Left cardiac atrium (tissue), 4 donors: Measurements from ENCODE around the gene CYBRD1. TPM values are rescaled to one million over a fixed set of nuclear protein-coding genes. Genes with fewer than 3 reads are reported as not detected.

Experiments used
- ATAC-seq, 2 donors: fragments of 200-7000 bp; cut with Tn5 transposase; one replicate each; pipeline ENCODE4 v1.9.1; 2020; ENCODE audit warnings: mild to moderate bottlenecking in 2 of 2, moderate library complexity in 2 of 2
- DNase-seq: peaks from one replicate; pipeline ENCODE4 v3.0.0-alpha.2; 2020
- intact Hi-C, 2 donors: fragments of 100-400 bp; cut with DNase I; formaldehyde crosslinking; loops; one replicate each; pipeline versions ENCODE4 v1.14.1 to v1.15.1; 2022 to 2023
- total RNA-seq, 2 donors: library from RNA; stranded (reverse); fragmentation: NEBNext Ultra II Directional; extraction: Animal tissue kit (Norgen Biotek cat#: 25700); gene quantifications; one replicate each; pipeline ENCODE4 v1.2.1, GENCODE V29; 2021
- donor health status: DM: no; HTN: yes; CAD: no.
- donor health status: DM: no; HTN: yes; CAD: no; lungs with severe emphysema.
- donor health status: DM: yes; HTN: yes; CAD: no.
- donor health status: Dilated cardiomyopathy.

Gene CYBRD1
- total RNA-seq, 2 donors from 2014 or later, result 85.9 to 110 TPM

DNA sequence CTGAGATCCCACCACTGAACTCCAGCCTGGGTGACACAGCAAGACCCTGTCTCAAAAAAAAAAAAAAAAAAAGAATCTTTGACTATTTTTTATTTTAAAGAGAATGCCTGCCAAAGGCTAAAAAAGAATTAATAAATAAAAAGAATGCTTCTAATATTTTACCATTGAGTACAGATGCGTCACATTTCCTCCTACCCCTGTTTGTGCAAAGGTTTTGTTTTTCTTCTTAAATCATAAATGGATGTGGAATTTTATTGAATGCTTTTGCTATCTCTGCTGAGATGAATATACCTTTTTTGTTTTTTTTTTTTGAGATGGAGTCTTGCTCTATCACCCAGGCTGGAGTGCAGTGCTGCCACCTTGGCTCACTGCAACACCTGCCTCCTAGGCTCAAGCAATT is 22.8 kb downstream of the CYBRD1 start:
- ATAC-seq (no peak), DNase-seq (no peak)
- intact Hi-C loops, result no loop called here

- ATAC-seq, result no peak
- intact Hi-C loops, result no loop called here
- DNase-seq, result no peak
Measured at GRCh38 chr2:171547256-171547655, 25.0 kb downstream of the CYBRD1 start.

DNA sequence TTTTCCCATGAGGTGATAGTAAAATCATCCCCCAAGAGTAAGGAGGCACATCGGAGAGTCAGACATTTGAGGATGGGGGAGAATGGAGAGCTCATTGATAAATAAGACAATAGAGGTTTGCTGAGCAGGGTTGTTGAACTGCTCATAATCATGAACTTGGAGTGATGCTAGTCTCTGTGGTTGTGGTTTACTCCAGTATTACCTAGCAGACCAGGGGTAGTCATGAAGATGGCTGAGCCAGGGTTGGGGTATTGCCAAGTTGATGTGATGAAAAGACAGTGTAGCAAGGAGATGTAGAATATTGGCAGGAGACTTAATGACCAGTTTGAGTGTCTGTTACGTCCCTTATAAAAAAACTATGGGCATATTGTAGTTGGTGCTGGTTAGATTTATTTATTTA is 25.4 kb downstream of the CYBRD1 start:
- no peak for ATAC-seq
- intact Hi-C loops, result no loop called here
- DNase-seq, result no peak

DNA sequence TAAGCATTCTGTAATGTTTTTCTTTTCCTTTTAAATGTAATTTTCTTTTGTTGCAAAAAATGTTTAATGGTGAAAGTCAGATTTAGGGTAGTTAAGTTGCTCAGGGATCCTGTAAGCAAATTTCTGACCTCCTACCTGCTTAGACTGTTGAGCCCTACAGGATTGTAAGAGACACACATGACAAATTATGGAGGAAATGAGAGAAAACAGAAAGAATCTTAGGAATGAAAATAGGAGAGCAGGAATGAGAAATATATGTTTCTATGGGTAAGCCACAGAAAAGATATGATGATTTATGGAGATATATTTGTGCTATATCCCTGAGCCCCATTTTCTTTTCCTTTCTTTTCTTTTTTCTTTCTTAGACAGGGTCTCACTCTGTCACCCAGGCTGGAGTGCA is 28.3 kb downstream of the CYBRD1 start:
- no peak for DNase-seq
- ATAC-seq, result no peak
- intact Hi-C loops, result no loop called here

- intact Hi-C loops, result no loop called here
- no peak for DNase-seq
- ATAC-seq, result no peak
Measured at GRCh38 chr2:171551836-171552235, 29.6 kb downstream of the CYBRD1 start.

- intact Hi-C loops, result no loop called here
- no peak for ATAC-seq
- no peak for DNase-seq
Measured at GRCh38 chr2:171553236-171553635, 31.0 kb downstream of the CYBRD1 start.

GRCh38 chr2:171553858-171554257 is 31.6 kb downstream of the CYBRD1 start:
- no peak for DNase-seq
- intact Hi-C loops, result no loop called here
- ATAC-seq, result no peak

GRCh38 chr2:171554991-171555615 is 32.8 kb downstream of the CYBRD1 start:
- ATAC-seq, result no peak
- intact Hi-C loops, result no loop called here

DNA sequence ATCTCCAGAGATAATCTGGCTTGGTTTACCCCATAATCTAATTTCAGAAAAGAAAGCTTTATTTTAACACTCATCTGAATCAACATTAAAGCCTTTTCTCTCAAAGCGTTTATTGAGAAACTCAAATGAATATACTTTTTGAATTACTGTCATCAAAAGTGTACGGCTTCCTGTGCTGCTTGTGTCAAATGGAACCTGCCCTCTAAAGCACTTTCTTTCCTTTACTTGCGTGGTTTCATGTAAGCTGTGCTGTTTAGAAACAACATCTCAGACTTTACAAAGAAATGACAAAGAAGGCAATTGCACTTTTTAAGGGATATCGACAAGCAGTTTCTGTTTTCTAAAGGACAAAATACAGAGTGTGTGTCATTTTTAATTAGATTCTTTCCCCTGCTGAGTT is 35.1 kb downstream of the CYBRD1 start:
- no peak for DNase-seq
- intact Hi-C loops, result no loop called here
- no peak for ATAC-seq

More at GRCh38 chr2:171554991-171555615, 32.8 kb downstream of the CYBRD1 start:
- DNase-seq, result no peak

- intact Hi-C loops, result no loop called here
- DNase-seq, result no peak
- no peak for ATAC-seq
Measured at GRCh38 chr2:171563301-171563700, 41.0 kb downstream of the CYBRD1 start.

- DNase-seq, result no peak
- intact Hi-C loops, result no loop called here
- ATAC-seq, result no peak
Measured at GRCh38 chr2:171564463-171564862, 42.2 kb downstream of the CYBRD1 start.

DNA sequence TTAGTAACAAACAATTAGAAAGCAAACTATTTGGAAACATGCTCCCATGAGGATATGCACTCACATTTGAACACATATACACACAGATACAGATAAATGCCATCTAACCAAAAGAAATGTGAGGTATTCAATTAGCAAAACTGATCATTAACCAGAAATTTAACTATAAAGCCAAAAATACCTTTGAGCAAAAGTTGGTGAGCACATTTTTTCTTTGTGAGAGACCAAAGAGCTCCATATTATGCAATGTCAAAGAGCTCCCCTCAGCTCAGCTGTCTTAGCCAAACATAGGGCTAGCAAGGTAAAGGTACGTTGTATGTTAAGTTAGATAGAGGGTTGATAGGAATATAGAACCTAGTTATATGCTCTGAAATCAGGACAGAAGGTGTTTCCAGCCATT is 43.8 kb downstream of the CYBRD1 start:
- no peak for DNase-seq
- intact Hi-C loops, result no loop called here
- no peak for ATAC-seq

DNA sequence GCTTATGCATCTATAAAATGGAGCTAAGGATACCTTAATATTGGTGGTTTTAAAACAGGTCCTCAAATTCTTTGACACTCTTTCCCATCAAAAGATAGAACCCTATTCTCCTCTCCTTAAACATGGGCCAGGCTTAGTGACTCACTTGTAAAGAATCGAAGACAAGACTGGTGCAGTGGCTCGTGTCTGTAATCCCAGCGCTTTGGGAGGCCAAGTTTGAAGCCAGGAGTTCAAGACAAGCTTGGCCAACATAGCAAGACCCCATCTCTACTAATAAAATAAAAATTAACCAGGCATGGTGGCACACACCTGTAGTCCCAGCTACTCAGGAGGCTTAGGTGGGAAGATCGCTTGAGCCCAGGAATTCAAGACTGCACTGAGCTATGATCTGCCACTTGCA is 44.5 kb downstream of the CYBRD1 start:
- DNase-seq, result no peak
- intact Hi-C loops, result no loop called here
- no peak for ATAC-seq

DNA sequence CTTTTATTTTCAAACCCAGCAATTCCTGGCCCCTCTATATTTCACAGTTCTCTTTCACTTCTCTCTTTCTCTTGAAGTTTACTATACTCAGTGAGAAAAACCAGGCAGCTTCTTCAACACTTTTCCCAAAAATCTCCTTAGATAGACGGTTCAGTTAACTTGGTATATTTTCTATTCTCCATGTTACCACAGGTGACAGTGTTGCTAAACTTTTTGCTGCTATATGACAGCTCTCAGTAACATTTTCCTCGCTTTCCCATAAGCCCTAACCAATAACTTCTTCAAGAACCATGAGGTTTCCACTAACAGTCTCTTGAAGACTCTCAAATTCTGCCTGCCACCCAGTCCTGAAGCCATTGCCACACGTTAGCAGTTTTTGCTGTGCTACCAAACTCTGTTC is 45.8 kb downstream of the CYBRD1 start:
- ATAC-seq (no peak), DNase-seq (no peak)
- intact Hi-C loops, result no loop called here

DNA sequence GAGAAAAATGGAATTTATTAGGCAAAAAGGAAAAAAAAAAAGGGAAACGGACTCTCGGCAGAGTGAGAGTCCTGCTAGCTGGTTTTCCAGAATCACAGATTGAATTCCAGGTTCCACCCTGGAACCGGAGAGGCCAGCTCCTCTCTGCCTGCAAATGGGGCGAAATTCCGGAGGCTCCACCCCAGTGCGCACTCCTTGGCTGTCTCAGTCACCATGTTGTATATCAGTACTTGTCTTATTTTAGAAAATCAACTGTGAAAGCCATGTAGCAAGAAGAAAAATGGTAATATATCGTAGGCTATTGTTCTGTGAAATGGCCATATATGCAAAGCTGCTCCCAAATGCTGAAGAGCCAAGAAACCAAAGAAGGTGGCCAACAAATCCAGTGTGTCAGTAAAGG is 49.4 kb downstream of the CYBRD1 start:
- intact Hi-C loops, result no loop called here
- DNase-seq (no peak), ATAC-seq (no peak)

- DNase-seq (peak; percentile 86), ATAC-seq (peak; percentile 96 to 97)
- intact Hi-C loops, result no loop called here
Measured at GRCh38 chr2:171574149-171574795, 52.0 kb downstream of the CYBRD1 start.

DNA sequence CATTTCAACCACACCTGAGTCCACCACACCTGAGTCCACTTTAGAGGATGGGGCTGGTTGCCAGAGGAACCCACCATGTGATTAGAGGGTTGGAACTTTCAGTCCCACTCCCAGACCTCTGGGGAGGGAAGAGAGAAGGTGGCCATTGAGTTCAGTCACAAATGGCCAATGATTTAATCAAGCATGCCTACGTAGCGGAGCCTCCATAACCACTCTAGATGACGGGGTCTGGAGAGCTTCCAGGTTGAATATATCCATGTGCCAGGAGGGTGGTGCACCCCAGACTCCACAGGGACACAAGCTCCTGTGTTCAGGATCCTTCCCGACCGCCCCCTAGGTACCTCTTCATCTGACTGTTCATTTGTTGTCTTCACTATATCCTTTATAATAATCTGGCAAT is 53.3 kb downstream of the CYBRD1 start:
- intact Hi-C loops, result no loop called here
- DNase-seq, result no peak
- ATAC-seq, result no peak

- intact Hi-C loops, result no loop called here
- ATAC-seq, result no peak
- no peak for DNase-seq
Measured at GRCh38 chr2:171578127-171578803, 56.0 kb downstream of the CYBRD1 start.

- no peak for DNase-seq
- no peak for ATAC-seq
- intact Hi-C loops, result no loop called here
Measured at GRCh38 chr2:171579481-171579880, 57.2 kb downstream of the CYBRD1 start.

DNA sequence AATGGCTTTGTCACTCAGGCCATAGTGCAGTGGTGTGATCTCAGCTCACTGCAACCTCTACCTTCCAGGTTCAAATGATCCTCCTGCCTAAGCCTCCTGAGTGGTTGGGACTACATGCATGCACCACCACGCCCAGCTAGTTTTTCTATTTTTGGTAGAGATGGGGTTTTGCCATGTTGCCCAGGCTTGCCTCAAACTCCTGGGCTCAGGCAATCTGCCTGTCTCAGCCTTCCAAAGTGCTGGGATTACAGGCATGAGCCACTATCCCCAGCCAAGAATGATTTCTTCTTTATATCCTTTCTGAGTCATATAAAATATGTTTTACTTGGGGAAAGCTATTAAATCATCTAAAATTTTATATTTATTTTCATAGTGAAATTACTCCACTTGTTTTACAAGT is 61.3 kb downstream of the CYBRD1 start:
- ATAC-seq (no peak), DNase-seq (no peak)
- intact Hi-C loops, result no loop called here

- no peak for ATAC-seq
- no peak for DNase-seq
- intact Hi-C loops, result no loop called here
Measured at GRCh38 chr2:171584001-171584400, 61.7 kb downstream of the CYBRD1 start.
